A673 (cell line): ENCODE results near the gene ZDHHC6. TPM values are rescaled to one million over a fixed set of nuclear protein-coding genes. Genes with fewer than 3 reads are reported as not detected.
"Not testable (repeated sequence)": the region's sequence is repeated elsewhere in the genome, so short reads cannot be mapped to it uniquely, and the experiment has no call there.

Experiments used
- BruUV-seq: library from RNA; stranded (reverse); fragments of 400-500 nt; replicated peaks from 2 replicates; lab custom pipeline; 2021; lab: Mats Ljungman, UMichigan
- CTCF ChIA-PET: fragments of 300-600 bp; sonication (Branson Sonifier 250); formaldehyde crosslinking; loops from one replicate; lab custom pipeline; 2022; ENCODE audit warnings: antibody characterized with exemption; lab: Charles Lee
- POLR2A ChIA-PET: fragments of 300-600 bp; sonication (Branson Sonifier 250); formaldehyde crosslinking; loops from one replicate; lab custom pipeline; 2022; ENCODE audit warnings: antibody characterized with exemption; ENCODE audit not compliant: low non-redundant PET; lab: Charles Lee
- DNase-seq: peaks from one replicate; pipeline ENCODE4 v3.0.0-alpha.2; 2015; ENCODE audit warnings: low spot score
- H3K27ac ChIP-seq: fragments of 200-600 bp; sonication (generic); 2 replicates; pipeline ENCODE4 v1.5.1; 2016; ENCODE audit warnings: mixed run types, low read depth, mild to moderate bottlenecking, mixed read lengths, antibody characterized with exemption, low read length; ENCODE audit not compliant: poor library complexity, severe bottlenecking
- H3K27me3 ChIP-seq: fragments of 200-600 bp; sonication (generic); replicated peaks from 2 replicates; pipeline ENCODE4 v1.6.1; 2017; ENCODE audit warnings: mixed run types, low read depth, mild to moderate bottlenecking, mixed read lengths, antibody characterized with exemption, low read length; ENCODE audit not compliant: insufficient read depth, poor library complexity
- H3K36me3 ChIP-seq: fragments of 200-600 bp; sonication (generic); 2 replicates; pipeline ENCODE4 v1.6.1; 2016; ENCODE audit warnings: mixed run types, mild to moderate bottlenecking, mixed read lengths, antibody characterized with exemption, low read length; ENCODE audit not compliant: insufficient read depth, poor library complexity, severe bottlenecking
- H3K4me1 ChIP-seq: fragments of 200-600 bp; sonication (generic); 2 replicates; pipeline ENCODE4 v1.6.1; 2017; ENCODE audit warnings: mixed run types, mild to moderate bottlenecking, mixed read lengths, antibody characterized with exemption, low read length; ENCODE audit not compliant: insufficient read depth, poor library complexity, severe bottlenecking
- H3K4me3 ChIP-seq: fragments of 200-600 bp; sonication (generic); 2 replicates; pipeline ENCODE4 v1.5.1; 2016; ENCODE audit warnings: low read depth, mixed run types, mild to moderate bottlenecking, mixed read lengths, low read length; ENCODE audit not compliant: poor library complexity, severe bottlenecking
- H3K9me3 ChIP-seq: fragments of 200-600 bp; sonication (generic); 2 replicates; pipeline ENCODE4 v1.6.1; 2016; ENCODE audit warnings: mixed run types, low read depth, mild to moderate bottlenecking, mixed read lengths, antibody characterized with exemption, low read length; ENCODE audit not compliant: poor library complexity, severe bottlenecking
- EZH2 ChIP-seq: fragments of 200-600 bp; sonication (generic); IDR thresholded peaks from 2 replicates; pipeline ENCODE4 v1.6.1; 2017; ENCODE audit warnings: borderline replicate concordance, low read depth, mild to moderate bottlenecking, mixed read lengths, antibody characterized with exemption, low read length; ENCODE audit not compliant: poor library complexity, severe bottlenecking
- intact Hi-C: fragments of 100-400 bp; cut with micrococcal nuclease; formaldehyde crosslinking; loops from one replicate; pipeline ENCODE4 v1.10.0; 2022; ENCODE audit not compliant: unreplicated experiment
- total RNA-seq: library from RNA; stranded (reverse); gene quantifications from 2 replicates; pipeline ENCODE4 v1.2.3, GENCODE V29; 2021
- TF ChIP-seq, protein P1 (sequence below): fragments of 300-800, 200-600 bp; sonication (generic); conservative IDR thresholded peaks from 2 replicates; pipeline ENCODE4 v1.5.1; 2017; ENCODE audit warnings: low read depth, mild to moderate bottlenecking, antibody characterized with exemption, low read length, moderate library complexity, mixed read lengths

Gene ZDHHC6
- total RNA-seq, 1 experiment from 2014 or later = 38.8 TPM

- Histone ChIP-seq H3K4me3 (no peak overlapping the region), H3K36me3 (no peaks in the 10 kb centered on the region), H3K27me3 (peaks cover 6% of the 10 kb centered on the region), H3K4me1 (no peaks in the 10 kb centered on the region), H3K9me3 (no peaks in the 10 kb centered on the region), H3K27ac (no peak overlapping the region)
- no peak for TF ChIP-seq EZH2
- TF ChIP-seq, protein P1, sequence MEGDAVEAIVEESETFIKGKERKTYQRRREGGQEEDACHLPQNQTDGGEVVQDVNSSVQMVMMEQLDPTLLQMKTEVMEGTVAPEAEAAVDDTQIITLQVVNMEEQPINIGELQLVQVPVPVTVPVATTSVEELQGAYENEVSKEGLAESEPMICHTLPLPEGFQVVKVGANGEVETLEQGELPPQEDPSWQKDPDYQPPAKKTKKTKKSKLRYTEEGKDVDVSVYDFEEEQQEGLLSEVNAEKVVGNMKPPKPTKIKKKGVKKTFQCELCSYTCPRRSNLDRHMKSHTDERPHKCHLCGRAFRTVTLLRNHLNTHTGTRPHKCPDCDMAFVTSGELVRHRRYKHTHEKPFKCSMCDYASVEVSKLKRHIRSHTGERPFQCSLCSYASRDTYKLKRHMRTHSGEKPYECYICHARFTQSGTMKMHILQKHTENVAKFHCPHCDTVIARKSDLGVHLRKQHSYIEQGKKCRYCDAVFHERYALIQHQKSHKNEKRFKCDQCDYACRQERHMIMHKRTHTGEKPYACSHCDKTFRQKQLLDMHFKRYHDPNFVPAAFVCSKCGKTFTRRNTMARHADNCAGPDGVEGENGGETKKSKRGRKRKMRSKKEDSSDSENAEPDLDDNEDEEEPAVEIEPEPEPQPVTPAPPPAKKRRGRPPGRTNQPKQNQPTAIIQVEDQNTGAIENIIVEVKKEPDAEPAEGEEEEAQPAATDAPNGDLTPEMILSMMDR = no peak
- CTCF ChIA-PET = interaction anchor here (0.6 kb wide), 1 partner anchor 1722 kb away, joined by 4 read pairs; no protein-coding TSS in a partner anchor
- POLR2A ChIA-PET = no interaction called here
- intact Hi-C loops = no loop called here
- no peak for DNase-seq
- no TSS peak for BruUV-seq
These were observed 37.0 kb downstream of the ZDHHC6 start for GRCh38 chr10:112409755-112410154.

DNA sequence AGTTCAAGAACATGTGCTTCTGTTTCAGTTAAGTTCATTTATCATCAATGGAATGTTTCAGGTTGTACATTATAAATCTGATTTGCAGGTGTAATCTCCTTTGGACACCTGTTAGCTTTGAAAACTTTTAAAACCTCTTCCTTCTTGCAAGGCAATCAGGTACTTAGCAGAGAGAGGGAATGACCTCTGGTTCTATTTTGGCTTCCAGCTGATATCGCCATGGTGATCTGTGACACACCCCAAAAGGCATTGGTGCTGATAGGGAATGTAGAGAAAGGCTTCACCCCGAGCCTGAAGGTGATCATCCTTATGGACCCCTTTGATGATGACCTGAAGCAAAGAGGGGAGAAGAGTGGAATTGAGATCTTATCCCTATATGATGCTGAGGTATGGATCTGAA is 37.4 kb downstream of the ZDHHC6 start:
- H3K4me1 ChIP-seq = no peaks in the 10 kb centered on the region
- no peak for TF ChIP-seq EZH2
- TF ChIP-seq, protein P1 = no peak
- ChIA-PET CTCF (interaction anchor here (0.6 kb wide), 1 partner anchor 1722 kb away, joined by 4 read pairs; no protein-coding TSS in a partner anchor), POLR2A (no interaction called here)
- H3K9me3 ChIP-seq = no peaks in the 10 kb centered on the region
- H3K27ac ChIP-seq = no peak overlapping the region
- no TSS peak for BruUV-seq
- H3K27me3 ChIP-seq = peaks cover 6% of the 10 kb centered on the region
- intact Hi-C loops = no loop called here
- no peak for DNase-seq
- no peak overlapping the region for H3K4me3 ChIP-seq
- H3K36me3 ChIP-seq = no peaks in the 10 kb centered on the region

- TF ChIP-seq, protein P1 = no peak
- no peak for TF ChIP-seq EZH2
- no peaks in the 10 kb centered on the region for H3K36me3 ChIP-seq
- H3K4me3 ChIP-seq = no peak overlapping the region
- intact Hi-C loops = no loop called here
- H3K27ac ChIP-seq = no peak overlapping the region
- BruUV-seq = no TSS peak
- H3K9me3 ChIP-seq = no peaks in the 10 kb centered on the region
- ChIA-PET POLR2A (no interaction called here), CTCF (interaction anchor here (0.7 kb wide), 1 partner anchor 1019 kb away, joined by 4 read pairs; no protein-coding TSS in a partner anchor)
- peaks cover 6% of the 10 kb centered on the region for H3K27me3 ChIP-seq
- H3K4me1 ChIP-seq = no peaks in the 10 kb centered on the region
- DNase-seq = no peak
These were observed 39.0 kb downstream of the ZDHHC6 start for GRCh38 chr10:112407696-112408095.

DNA sequence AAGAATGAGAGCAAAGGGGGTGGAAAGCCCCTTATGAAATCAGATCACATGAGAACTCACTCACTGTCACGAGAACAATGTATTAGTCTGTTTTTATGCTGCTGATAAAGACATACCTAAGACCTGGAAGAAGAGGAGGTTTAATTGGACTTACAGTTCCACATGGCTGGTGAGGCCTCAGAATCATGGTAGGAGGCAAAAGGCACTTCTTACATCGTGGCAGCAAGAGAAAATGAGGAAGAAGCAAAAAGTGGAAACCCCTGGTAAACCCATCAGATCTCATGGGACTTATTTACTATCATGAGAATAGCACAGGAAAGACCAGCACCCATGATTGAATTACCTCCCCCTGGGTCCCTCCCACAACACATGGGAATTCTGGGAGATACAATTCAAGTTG is 39.9 kb downstream of the ZDHHC6 start:
- H3K9me3 ChIP-seq, POLR2A ChIA-PET, CTCF ChIA-PET, intact Hi-C loops, H3K4me3 ChIP-seq, H3K36me3 ChIP-seq, H3K27me3 ChIP-seq, BruUV-seq, DNase-seq, H3K4me1 ChIP-seq, H3K27ac ChIP-seq: not testable (repeated sequence)
